22Rv1 (cell line): ENCODE data around the gene ASPSCR1.

Experiments used
- CTCF ChIP-seq: fragments of 450-650 bp; IDR thresholded peaks from 2 replicates; pipeline ENCODE4 v1.5.1; 2017; ENCODE audit warnings: mild to moderate bottlenecking
- ZFX ChIP-seq: fragments of 450-650 bp; IDR thresholded peaks from 2 replicates; pipeline ENCODE4 v1.6.1; 2017; ENCODE audit warnings: antibody characterized with exemption, borderline replicate concordance

DNA sequence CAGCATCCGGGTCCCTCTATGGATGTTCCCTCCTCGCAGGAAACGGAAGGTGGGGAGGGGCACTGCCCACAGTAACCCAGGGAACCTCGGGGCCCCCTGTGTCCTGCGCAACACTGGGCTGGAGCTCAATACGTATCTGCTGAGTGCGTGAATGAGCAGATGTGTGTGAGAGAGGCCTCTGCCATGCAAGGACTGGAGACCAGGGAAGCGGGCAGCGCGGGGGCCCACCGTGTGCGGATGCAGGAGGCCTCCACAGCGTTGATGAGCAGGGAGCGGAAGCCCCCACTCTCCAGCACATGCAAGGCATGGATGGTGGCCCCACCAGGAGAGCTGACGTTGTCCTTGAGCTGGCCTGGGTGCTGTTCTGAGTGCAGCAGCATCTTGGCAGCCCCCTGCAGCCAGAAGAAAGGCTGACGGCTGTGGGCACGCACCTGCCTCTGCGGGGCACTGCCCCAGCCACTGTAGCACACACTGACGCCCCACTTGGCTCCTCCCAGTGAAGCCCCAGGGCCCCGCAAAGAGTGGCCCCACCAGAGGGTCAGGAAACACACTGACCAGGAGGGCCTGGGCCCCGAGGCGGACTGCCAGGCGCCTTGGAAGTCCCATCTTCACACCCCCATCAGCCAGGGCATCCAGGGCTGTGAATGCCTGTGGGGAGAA is 43.2 kb upstream of the ASPSCR1 start:
- TF ChIP-seq CTCF: no peak
- TF ChIP-seq ZFX: no peak
